GM12865 (cell line): Measurements from ENCODE around the gene HSD3B7.
A peak's percentile ranks its signal among the peaks of the same experiment; 100 is the strongest.

Experiments
- DNase-seq: peaks from one replicate; pipeline ENCODE4 v3.0.0; 2010; ENCODE audit warnings: low read depth
- H3K4me3 ChIP-seq: 2 replicates; pipeline ENCODE4 v1.5.1; 2011; ENCODE audit warnings: mild to moderate bottlenecking, low read depth, low read length, control low read depth
- CTCF ChIP-seq: IDR thresholded peaks from 2 replicates; pipeline ENCODE4 v1.5.1; 2011; ENCODE audit warnings: low read length, control low read depth, low read depth, inconsistent platforms; ENCODE audit not compliant: insufficient read depth; ENCODE audit errors: missing control alignments

Gene HSD3B7

DNA sequence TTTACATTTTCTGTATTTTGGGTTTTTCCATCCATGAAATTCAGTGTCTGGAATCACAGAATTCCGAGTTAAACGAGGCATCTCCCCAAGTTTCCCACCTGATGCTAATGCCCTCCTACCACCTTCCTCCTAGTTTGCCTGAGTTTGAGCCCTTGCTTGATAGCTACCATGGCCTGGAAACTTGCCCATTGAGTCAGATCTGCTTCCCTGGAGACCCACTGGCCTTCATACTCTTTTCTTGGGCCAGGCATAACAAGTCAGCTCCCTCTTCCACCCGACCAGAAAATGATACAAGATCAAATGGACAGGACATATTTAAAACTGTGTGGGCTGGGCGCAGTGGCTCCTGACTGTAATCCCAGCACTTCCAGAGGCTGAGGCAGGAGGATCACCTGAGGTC is 17.2 kb upstream of the HSD3B7 start:
- H3K4me3 ChIP-seq, result no peak overlapping the region
- no peak for DNase-seq

GRCh38 chr16:30969246-30969842 is 15.7 kb upstream of the HSD3B7 start:
- TF ChIP-seq CTCF, result no peak
- no peak for DNase-seq

More for the DNA sequence above, 17.2 kb upstream of the HSD3B7 start:
- no peak for TF ChIP-seq CTCF

DNA sequence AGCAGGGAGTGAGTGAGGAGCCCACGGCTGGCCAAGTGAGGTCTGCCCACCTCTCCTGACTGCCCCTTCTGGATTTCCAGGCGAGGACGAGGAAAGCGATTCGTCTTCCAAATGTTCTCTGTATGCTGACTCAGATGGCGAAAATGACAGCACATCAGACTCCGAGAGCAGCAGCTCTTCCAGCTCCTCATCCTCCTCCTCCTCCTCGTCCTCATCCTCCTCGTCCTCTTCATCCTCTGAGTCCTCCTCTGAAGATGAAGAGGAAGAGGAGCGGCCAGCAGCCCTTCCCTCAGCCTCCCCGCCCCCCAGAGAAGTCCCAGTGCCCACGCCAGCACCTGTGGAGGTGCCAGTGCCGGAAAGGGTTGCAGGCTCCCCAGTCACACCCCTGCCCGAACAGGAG is 13.7 kb upstream of the HSD3B7 start:
- TF ChIP-seq CTCF, result no peak
- DNase-seq, result no peak
- H3K4me3 ChIP-seq, result no peak overlapping the region

More at GRCh38 chr16:30969246-30969842, 15.7 kb upstream of the HSD3B7 start:
- no peak overlapping the region for H3K4me3 ChIP-seq

DNA sequence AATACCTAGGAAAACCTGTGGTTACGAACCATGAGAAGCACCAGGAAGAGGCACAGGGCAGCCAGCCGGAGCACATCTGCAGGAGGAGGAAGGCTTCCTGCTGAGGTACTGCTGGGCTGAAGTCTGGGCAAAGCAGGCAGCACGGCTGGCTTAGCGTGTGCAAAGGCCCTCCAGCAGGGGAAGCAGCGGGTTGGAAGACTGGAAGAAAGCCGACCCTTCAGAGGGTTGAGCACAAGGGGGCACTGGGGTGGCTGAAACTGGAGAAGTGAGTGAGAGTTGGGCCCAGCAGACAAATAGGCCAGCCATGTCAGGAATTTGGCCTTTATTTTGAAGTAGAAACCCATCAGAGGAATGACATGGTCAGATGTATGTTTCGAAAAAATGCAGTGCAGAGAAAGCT is 12.1 kb upstream of the HSD3B7 start:
- DNase-seq, result no peak
- TF ChIP-seq CTCF, result no peak
- H3K4me3 ChIP-seq, result no peak overlapping the region

- no peak for DNase-seq
- TF ChIP-seq CTCF, result no peak
- no peak overlapping the region for H3K4me3 ChIP-seq
Observed at GRCh38 chr16:30974348-30974747, 10.7 kb upstream of the HSD3B7 start.

DNA sequence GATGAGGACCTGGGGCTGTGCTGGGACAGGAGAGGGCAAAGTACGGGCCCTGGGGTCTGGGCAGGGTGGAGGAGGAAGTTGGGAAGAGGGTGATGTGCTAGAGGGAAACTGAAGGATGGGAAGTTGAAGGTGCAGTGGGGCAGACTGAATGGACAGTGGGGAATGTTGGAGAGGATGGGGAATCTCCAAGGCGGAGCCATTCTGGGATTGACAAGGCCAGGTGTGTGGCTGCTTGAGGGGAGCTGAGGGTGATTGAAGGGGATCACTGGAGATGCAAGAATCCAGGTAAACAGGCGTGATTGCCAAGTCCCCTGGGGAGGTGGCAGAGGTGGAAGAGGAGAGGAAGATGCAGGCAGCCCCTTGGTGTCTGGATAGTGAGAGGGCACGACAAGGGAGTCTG is 8.5 kb upstream of the HSD3B7 start:
- no peak for DNase-seq
- no peak for TF ChIP-seq CTCF
- no peak overlapping the region for H3K4me3 ChIP-seq

DNA sequence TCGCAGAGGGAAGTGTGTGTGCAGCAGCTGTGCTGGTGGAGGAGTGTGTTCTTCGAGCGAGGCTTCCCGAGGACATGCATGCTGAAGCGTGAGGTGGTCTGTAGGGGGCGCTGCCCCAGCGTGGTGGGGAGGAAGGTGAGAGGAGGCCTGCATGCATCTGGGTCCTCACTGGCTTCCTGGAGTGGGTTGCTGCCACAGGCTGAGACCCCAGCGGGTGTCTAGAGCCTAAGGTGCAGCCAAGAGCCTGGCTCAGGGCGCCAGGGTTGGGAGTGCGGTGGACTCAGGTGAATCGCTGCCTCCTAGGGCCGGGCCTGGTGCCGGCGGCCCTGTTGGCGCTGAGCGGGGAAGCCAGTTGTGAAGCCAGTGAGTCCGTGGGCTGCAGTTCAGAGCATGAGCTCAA is 7.5 kb upstream of the HSD3B7 start:
- no peak overlapping the region for H3K4me3 ChIP-seq
- no peak for DNase-seq
- TF ChIP-seq CTCF, result peak; percentile 28
